ENCODE measurements around the gene SELENOM. TPM values are rescaled to one million over a fixed set of nuclear protein-coding genes. Genes with fewer than 3 reads are reported as not detected.

The SELENOM gene
- total and polyA plus RNA-seq, 2 of the 8 experiments (the other 6 are each of a cell fraction or from before 2014, with no cell fraction given), result 22.7 to 40.0 TPM

GRCh38 chr22:31104869-31105268 is 2.5 kb downstream of the SELENOM start (continued):
- TF ChIP-seq KDM4A (IDR thresholded peaks at IDR 0.05; ENCODE audit: low read depth, low read length, severe bottlenecking) (no peak), SRF (IDR thresholded peaks at IDR 0.05; ENCODE audit: low read depth, low read length) (no peak), ATF3 (IDR thresholded peaks at IDR 0.05; ENCODE audit: insufficient read depth, low read depth, low read length) (no peak), TAF1 (IDR thresholded peaks at IDR 0.05; ENCODE audit: low read depth, low read length) (no peak), RBBP5 (IDR thresholded peaks at IDR 0.05; ENCODE audit: borderline replicate concordance, low read depth, low read length) (no peak), TEAD4 (IDR thresholded peaks at IDR 0.05; ENCODE audit: low read depth, low read length) (no peak), E2F6 (IDR thresholded peaks at IDR 0.05) (peak; percentile 68), RAD21 (IDR thresholded peaks at IDR 0.05 in 1 of 2, conservative IDR thresholded peaks at IDR 0.05 in 1 of 2; ENCODE audit: low read depth in 2 of 2, low read length in 2 of 2) (peak; percentile 56 to 70), GABPA (IDR thresholded peaks at IDR 0.05; ENCODE audit: borderline replicate concordance, insufficient read depth, low read length) (no peak), SAP30 (IDR thresholded peaks at IDR 0.05; ENCODE audit: insufficient read depth, insufficient replicate concordance, low read length) (no peak), TBP (IDR thresholded peaks at IDR 0.05; ENCODE audit: low read depth, low read length) (peak; percentile 20; the same call in 1 of the 2 replicates), BRCA1 (IDR thresholded peaks at IDR 0.05; ENCODE audit: low read depth, low read length) (0 out of 2 replicates have a peak, but pooled peaks have one; percentile 21), SUZ12 (IDR thresholded peaks at IDR 0.05; ENCODE audit: low read length) (no peak), NANOG (IDR thresholded peaks at IDR 0.05; ENCODE audit: insufficient read depth, low read depth, low read length, poor library complexity, severe bottlenecking) (no peak), USF2 (IDR thresholded peaks at IDR 0.05; ENCODE audit: low read length) (no peak), RXRA (IDR thresholded peaks at IDR 0.05; ENCODE audit: insufficient read depth, low read depth, low read length) (no peak), HDAC2 (IDR thresholded peaks at IDR 0.05; ENCODE audit: borderline replicate concordance in 1 of 2, low read depth in 2 of 2, low read length in 2 of 2) (no peak; a peak in 1 of 4 replicates), KDM1A (IDR thresholded peaks at IDR 0.05; ENCODE audit: borderline replicate concordance, low read length) (0 out of 2 replicates have a peak, but pooled peaks have one; percentile 36), SIRT6 (IDR thresholded peaks at IDR 0.05; ENCODE audit: low read length) (no peak), TAF7 (optimal IDR thresholded peaks at IDR 0.05; ENCODE audit: borderline replicate concordance, low read depth, low read length) (no peak), CEBPB (IDR thresholded peaks at IDR 0.05; ENCODE audit: low read depth, low read length) (peak; percentile 45; the same call in 1 of the 2 replicates)
